Hematopoietic multipotent progenitor cell treated with erythropoietin and hydrocortisone succinate and interleukin-3 and kit ligand, for 8 days (in vitro differentiated cells): ENCODE measurements around the gene SCAPER.
"Not testable (repeated sequence)": the region's sequence is repeated elsewhere in the genome, so short reads cannot be mapped to it uniquely, and the experiment has no call there.

Source experiments
- DNase-seq: peaks from one replicate; pipeline ENCODE4 v3.0.0-alpha.2; 2015

SCAPER gene

GRCh38 chr15:76772776-76773175 lies 132.4 kb downstream of the SCAPER start:
- no peak for DNase-seq

- DNase-seq: no peak
Measured at GRCh38 chr15:76764004-76764403, 141.1 kb downstream of the SCAPER start.

- no peak for DNase-seq
Measured at GRCh38 chr15:76763554-76763953, 141.6 kb downstream of the SCAPER start.

- no peak for DNase-seq
Measured at GRCh38 chr15:76756381-76756780, 148.8 kb downstream of the SCAPER start.

- DNase-seq: no peak
Measured at GRCh38 chr15:76753771-76754170, 151.4 kb downstream of the SCAPER start.

- no peak for DNase-seq
Measured at GRCh38 chr15:76753131-76753530, 152.0 kb downstream of the SCAPER start.

- DNase-seq: no peak
Measured at GRCh38 chr15:76752549-76752948, 152.6 kb downstream of the SCAPER start.

GRCh38 chr15:76737573-76737972 lies 167.6 kb downstream of the SCAPER start:
- DNase-seq: no peak

- DNase-seq: not testable (repeated sequence)
Measured at GRCh38 chr15:76732321-76732720, 172.8 kb downstream of the SCAPER start.

- DNase-seq: no peak
Measured at GRCh38 chr15:76730262-76730661, 174.9 kb downstream of the SCAPER start.

GRCh38 chr15:76718863-76719262 lies 186.3 kb downstream of the SCAPER start:
- no peak for DNase-seq

- DNase-seq: no peak
Measured at GRCh38 chr15:76714950-76715349, 190.2 kb downstream of the SCAPER start.

GRCh38 chr15:76711351-76711827 lies 193.8 kb downstream of the SCAPER start:
- DNase-seq: no peak

GRCh38 chr15:76704032-76704431 lies 201.1 kb downstream of the SCAPER start:
- DNase-seq: not testable (repeated sequence)

GRCh38 chr15:76696840-76697239 lies 208.3 kb downstream of the SCAPER start:
- no peak for DNase-seq

GRCh38 chr15:76692546-76692945 lies 212.6 kb downstream of the SCAPER start:
- not testable (repeated sequence) for DNase-seq

GRCh38 chr15:76687592-76687991 lies 217.5 kb downstream of the SCAPER start:
- not testable (repeated sequence) for DNase-seq

GRCh38 chr15:76684002-76684401 lies 221.1 kb downstream of the SCAPER start:
- DNase-seq: no peak

GRCh38 chr15:76682833-76683232 lies 222.3 kb downstream of the SCAPER start:
- no peak for DNase-seq

- no peak for DNase-seq
Measured at GRCh38 chr15:76682259-76682658, 222.9 kb downstream of the SCAPER start.

- no peak for DNase-seq
Measured at GRCh38 chr15:76678766-76679165, 226.4 kb downstream of the SCAPER start.

GRCh38 chr15:76674883-76675282 lies 230.3 kb downstream of the SCAPER start:
- no peak for DNase-seq

GRCh38 chr15:76669521-76670207 lies 235.5 kb downstream of the SCAPER start:
- DNase-seq: peak; percentile 2

- no peak for DNase-seq
Measured at GRCh38 chr15:76668900-76669299, 236.2 kb downstream of the SCAPER start.
